Endothelial cell of umbilical vein (primary cell): ENCODE data around the gene ABCD1.

Experiments
- EZH2 ChIP-seq: IDR thresholded peaks from 2 replicates; pipeline ENCODE4 v1.6.1; 2012; ENCODE audit warnings: borderline replicate concordance, low read depth, mild to moderate bottlenecking, moderate library complexity, low read length, inconsistent platforms; ENCODE audit not compliant: severe bottlenecking
- FOS ChIP-seq: IDR thresholded peaks from 2 replicates; pipeline ENCODE4 v1.6.1; 2011; ENCODE audit warnings: mild to moderate bottlenecking, low read length, moderate library complexity, borderline replicate concordance; ENCODE audit not compliant: insufficient read depth
- JUN ChIP-seq: IDR thresholded peaks from 2 replicates; pipeline ENCODE4 v1.6.1; 2011; ENCODE audit warnings: borderline replicate concordance, low read depth; ENCODE audit not compliant: insufficient read length, insufficient read depth
- POLR2AphosphoS5 ChIP-seq: IDR thresholded peaks from 2 replicates; pipeline ENCODE4 v1.6.1; 2012; ENCODE audit warnings: low read depth, mild to moderate bottlenecking, control low read depth, low read length, moderate library complexity; ENCODE audit not compliant: insufficient read depth
- TF ChIP-seq, protein P1 (sequence below), 2 donors: IDR thresholded peaks; 1 replicate in 1 of 2; 2 replicates in 1 of 2; pipeline ENCODE4 v1.5.1; 2011; ENCODE audit warnings: low read length in 2 of 2, mild to moderate bottlenecking in 2 of 2, moderate library complexity in 2 of 2, control low read depth in 1 of 2, inconsistent platforms in 1 of 2, low read depth in 1 of 2; ENCODE audit not compliant: insufficient read depth in 1 of 2; ENCODE audit errors: extremely low read depth in 1 of 2
- TF ChIP-seq, protein P2 (sequence below): IDR thresholded peaks from 2 replicates; pipeline ENCODE4 v1.6.1; 2011; ENCODE audit not compliant: insufficient read depth, insufficient read length

GRCh38 chrX:153687121-153688039 lies 37.3 kb upstream of the ABCD1 start, which contains the start of gene SLC6A8:
- TF ChIP-seq, protein P1, sequence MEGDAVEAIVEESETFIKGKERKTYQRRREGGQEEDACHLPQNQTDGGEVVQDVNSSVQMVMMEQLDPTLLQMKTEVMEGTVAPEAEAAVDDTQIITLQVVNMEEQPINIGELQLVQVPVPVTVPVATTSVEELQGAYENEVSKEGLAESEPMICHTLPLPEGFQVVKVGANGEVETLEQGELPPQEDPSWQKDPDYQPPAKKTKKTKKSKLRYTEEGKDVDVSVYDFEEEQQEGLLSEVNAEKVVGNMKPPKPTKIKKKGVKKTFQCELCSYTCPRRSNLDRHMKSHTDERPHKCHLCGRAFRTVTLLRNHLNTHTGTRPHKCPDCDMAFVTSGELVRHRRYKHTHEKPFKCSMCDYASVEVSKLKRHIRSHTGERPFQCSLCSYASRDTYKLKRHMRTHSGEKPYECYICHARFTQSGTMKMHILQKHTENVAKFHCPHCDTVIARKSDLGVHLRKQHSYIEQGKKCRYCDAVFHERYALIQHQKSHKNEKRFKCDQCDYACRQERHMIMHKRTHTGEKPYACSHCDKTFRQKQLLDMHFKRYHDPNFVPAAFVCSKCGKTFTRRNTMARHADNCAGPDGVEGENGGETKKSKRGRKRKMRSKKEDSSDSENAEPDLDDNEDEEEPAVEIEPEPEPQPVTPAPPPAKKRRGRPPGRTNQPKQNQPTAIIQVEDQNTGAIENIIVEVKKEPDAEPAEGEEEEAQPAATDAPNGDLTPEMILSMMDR (IDR thresholded peaks at IDR 0.05; ENCODE audit: extremely low read depth in 1 of 2, insufficient read depth in 1 of 2, low read depth in 1 of 2, low read length in 2 of 2), result peak in 1 of 2 donors; percentile 55
- no peak for TF ChIP-seq FOS
- peak; percentile 50 for TF ChIP-seq POLR2AphosphoS5
- no peak for TF ChIP-seq EZH2
- TF ChIP-seq, protein P2, sequence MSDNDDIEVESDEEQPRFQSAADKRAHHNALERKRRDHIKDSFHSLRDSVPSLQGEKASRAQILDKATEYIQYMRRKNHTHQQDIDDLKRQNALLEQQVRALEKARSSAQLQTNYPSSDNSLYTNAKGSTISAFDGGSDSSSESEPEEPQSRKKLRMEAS, result no peak
- no peak for TF ChIP-seq JUN
